ENCODE measurements around the gene RHBDL1.
A peak's percentile ranks its signal among the peaks of the same experiment; 100 is the strongest.
"Not testable (repeated sequence)": the region's sequence is repeated elsewhere in the genome, so short reads cannot be mapped to it uniquely, and the experiment has no call there.

The RHBDL1 gene

GRCh38 chr16:684961-685696 lies 9.7 kb downstream of the RHBDL1 start:
- no peak for TF ChIP-seq CTCF (IDR thresholded peaks at IDR 0.05; ENCODE audit: insufficient read depth, missing control alignments)
- DNase-seq (ENCODE audit: insufficient read length, low spot score), result no peak
- no peak for FAIRE-seq

GRCh38 chr16:685967-686366 lies 10.5 kb downstream of the RHBDL1 start:
- DNase-seq (ENCODE audit: insufficient read length, low spot score), result no peak
- no peak for FAIRE-seq
- TF ChIP-seq CTCF (IDR thresholded peaks at IDR 0.05; ENCODE audit: insufficient read depth, missing control alignments), result peak; percentile 43

- no peak for TF ChIP-seq CTCF (IDR thresholded peaks at IDR 0.05; ENCODE audit: insufficient read depth, missing control alignments)
Measured at GRCh38 chr16:686459-687260, 11.2 kb downstream of the RHBDL1 start.

GRCh38 chr16:687499-687898 lies 12.0 kb downstream of the RHBDL1 start:
- no peak for TF ChIP-seq CTCF (IDR thresholded peaks at IDR 0.05; ENCODE audit: insufficient read depth, missing control alignments)
- DNase-seq (ENCODE audit: insufficient read length, low spot score) (no peak), FAIRE-seq (no peak)

More at GRCh38 chr16:686459-687260, 11.2 kb downstream of the RHBDL1 start:
- FAIRE-seq (no peak), DNase-seq (ENCODE audit: insufficient read length, low spot score) (no peak)

GRCh38 chr16:689175-689897 lies 13.9 kb downstream of the RHBDL1 start:
- TF ChIP-seq CTCF (IDR thresholded peaks at IDR 0.05; ENCODE audit: insufficient read depth, missing control alignments), result no peak
- DNase-seq (ENCODE audit: insufficient read length, low spot score), result no peak
- no peak for FAIRE-seq

GRCh38 chr16:691242-691641 lies 15.8 kb downstream of the RHBDL1 start:
- DNase-seq (ENCODE audit: insufficient read length, low spot score); FAIRE-seq: not testable (repeated sequence)

GRCh38 chr16:692356-693108 lies 17.1 kb downstream of the RHBDL1 start:
- no peak for FAIRE-seq

More at GRCh38 chr16:692356-693108, 17.1 kb downstream of the RHBDL1 start:
- no peak for TF ChIP-seq CTCF (IDR thresholded peaks at IDR 0.05; ENCODE audit: insufficient read depth, missing control alignments)
- no peak for DNase-seq (ENCODE audit: insufficient read length, low spot score)
